Measurements from ENCODE around the gene ARHGEF40. TPM values are rescaled to one million over a fixed set of nuclear protein-coding genes. Genes with fewer than 3 reads are reported as not detected.

Gene ARHGEF40
- total RNA-seq, 3 donors from 2014 or later, result 44.3 to 69.3 (median 47.8) TPM

- H3K36me3 ChIP-seq (ENCODE audit: low read depth), result no peaks in the 10 kb centered on the region
- H3K4me1 ChIP-seq (ENCODE audit: low read depth), result peaks cover 29% of the 10 kb centered on the region
- ATAC-seq, result peak; percentile 53
- peak; percentile 66 to 83 (median 72) for DNase-seq
- no peak for TF ChIP-seq CTCF (IDR thresholded peaks at IDR 0.05)
- intact Hi-C loops (cut with DNase I, micrococcal nuclease), result no loop called here
- no peak overlapping the region for H3K4me3 ChIP-seq
- no peaks in the 10 kb centered on the region for H3K9me3 ChIP-seq
Observed at GRCh38 chr14:21072781-21073339, 2.8 kb downstream of the ARHGEF40 start.

DNA sequence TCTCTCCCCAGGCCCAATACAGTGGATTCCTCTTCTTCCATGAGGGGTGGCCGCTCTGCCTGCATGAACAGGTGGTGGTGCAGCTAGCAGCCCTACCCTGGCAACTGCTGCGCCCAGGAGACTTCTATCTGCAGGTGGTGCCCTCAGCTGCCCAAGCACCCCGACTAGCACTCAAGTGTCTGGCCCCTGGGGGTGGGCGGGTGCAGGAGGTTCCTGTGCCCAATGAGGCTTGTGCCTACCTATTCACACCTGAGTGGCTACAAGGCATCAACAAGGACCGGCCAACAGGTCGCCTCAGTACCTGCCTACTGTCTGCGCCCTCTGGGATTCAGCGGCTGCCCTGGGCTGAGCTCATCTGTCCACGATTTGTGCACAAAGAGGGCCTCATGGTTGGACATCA lies 3.8 kb downstream of the ARHGEF40 start:
- intact Hi-C loops (cut with DNase I, micrococcal nuclease), result no loop called here
- TF ChIP-seq CTCF (IDR thresholded peaks at IDR 0.05), result no peak
- no peaks in the 10 kb centered on the region for H3K9me3 ChIP-seq
- H3K4me3 ChIP-seq, result no peak overlapping the region
- ATAC-seq (no peak), DNase-seq (no peak)
- H3K4me1 ChIP-seq (ENCODE audit: low read depth), result peaks cover 25% of the 10 kb centered on the region
- H3K36me3 ChIP-seq (ENCODE audit: low read depth), result no peaks in the 10 kb centered on the region

- Histone ChIP-seq H3K9me3 (no peaks in the 10 kb centered on the region), H3K4me3 (no peak overlapping the region), H3K4me1 (ENCODE audit: low read depth) (peaks cover 18% of the 10 kb centered on the region), H3K36me3 (ENCODE audit: low read depth) (no peaks in the 10 kb centered on the region)
- DNase-seq (no peak), ATAC-seq (no peak)
- no peak for TF ChIP-seq CTCF (IDR thresholded peaks at IDR 0.05)
- intact Hi-C loops (cut with DNase I, micrococcal nuclease), result no loop called here
Observed at GRCh38 chr14:21074398-21075272, 4.5 kb downstream of the ARHGEF40 start.

GRCh38 chr14:21075719-21076437 lies 5.8 kb downstream of the ARHGEF40 start:
- no peak for ATAC-seq
- H3K36me3 ChIP-seq (ENCODE audit: low read depth), result no peaks in the 10 kb centered on the region
- intact Hi-C loops (cut with DNase I, micrococcal nuclease), result no loop called here

DNA sequence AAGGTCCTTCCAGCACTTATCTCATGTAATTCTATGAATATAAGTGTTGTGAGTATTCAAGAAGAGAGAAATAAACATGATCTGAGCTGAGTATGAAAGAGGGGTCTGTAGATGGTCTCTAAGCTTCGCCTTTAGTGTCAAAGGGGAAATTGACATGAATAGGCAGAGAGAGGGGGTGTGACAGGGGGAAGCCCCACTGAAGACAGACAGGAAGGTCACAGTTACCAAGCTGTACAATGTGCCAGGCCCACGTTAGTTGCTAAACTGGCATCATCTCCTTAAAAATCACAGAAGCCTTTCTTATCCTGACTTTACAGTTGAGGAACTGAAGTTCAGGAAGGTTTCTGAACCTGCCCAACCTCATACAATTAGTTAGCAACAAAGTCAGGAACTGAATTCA lies 7.6 kb downstream of the ARHGEF40 start:
- no peak for TF ChIP-seq CTCF (IDR thresholded peaks at IDR 0.05)
- Histone ChIP-seq H3K4me3 (no peak overlapping the region), H3K36me3 (ENCODE audit: low read depth) (peaks cover 6% of the 10 kb centered on the region), H3K4me1 (ENCODE audit: low read depth) (peaks cover 3% of the 10 kb centered on the region), H3K9me3 (no peaks in the 10 kb centered on the region)
- intact Hi-C loops (cut with DNase I, micrococcal nuclease), result no loop called here
- ATAC-seq (no peak), DNase-seq (no peak)

More at GRCh38 chr14:21075719-21076437, 5.8 kb downstream of the ARHGEF40 start:
- no peak for TF ChIP-seq CTCF (IDR thresholded peaks at IDR 0.05)
- Histone ChIP-seq H3K4me3 (no peak overlapping the region), H3K9me3 (no peaks in the 10 kb centered on the region), H3K4me1 (ENCODE audit: low read depth) (peaks cover 13% of the 10 kb centered on the region)
- no peak for DNase-seq

Measured in mucosa of descending colon (tissue), 3 donors.